Retinal pigment epithelial cell (primary cell): Measurements from ENCODE around the gene SVOPL.

ENCODE experiments used
- DNase-seq: peaks from one replicate; pipeline ENCODE4 v3.0.0-alpha.2; 2010; ENCODE audit warnings: low read depth
- H3K4me3 ChIP-seq: 2 replicates; pipeline ENCODE4 v1.5.1; 2011; ENCODE audit warnings: mild to moderate bottlenecking, low read length, control low read depth, moderate library complexity
- CTCF ChIP-seq: conservative IDR thresholded peaks from 2 replicates; pipeline ENCODE4 v1.5.1; 2011; ENCODE audit warnings: low read depth, low read length, control low read depth, inconsistent platforms

SVOPL gene

GRCh38 chr7:138554674-138555073 lies 146.5 kb downstream of the SVOPL start:
- no peak for TF ChIP-seq CTCF
- no peak overlapping the region for H3K4me3 ChIP-seq
- DNase-seq = no peak

- no peak for DNase-seq
- no peak for TF ChIP-seq CTCF
- no peak overlapping the region for H3K4me3 ChIP-seq
Measured at GRCh38 chr7:138553805-138554204, 147.4 kb downstream of the SVOPL start.

- no peak for TF ChIP-seq CTCF
- no peak for DNase-seq
- H3K4me3 ChIP-seq = no peak overlapping the region
Measured at GRCh38 chr7:138551102-138551501, 150.1 kb downstream of the SVOPL start.

- no peak for TF ChIP-seq CTCF
- DNase-seq = no peak
- no peak overlapping the region for H3K4me3 ChIP-seq
Measured at GRCh38 chr7:138550337-138550736, 150.8 kb downstream of the SVOPL start.

- no peak overlapping the region for H3K4me3 ChIP-seq
- TF ChIP-seq CTCF = no peak
- no peak for DNase-seq
Measured at GRCh38 chr7:138549082-138549481, 152.1 kb downstream of the SVOPL start.

GRCh38 chr7:138546829-138547228 lies 154.3 kb downstream of the SVOPL start:
- TF ChIP-seq CTCF = no peak
- DNase-seq = no peak
- no peak overlapping the region for H3K4me3 ChIP-seq

- peak; percentile 36 for DNase-seq
- no peak overlapping the region for H3K4me3 ChIP-seq
- no peak for TF ChIP-seq CTCF
Measured at GRCh38 chr7:138546064-138546619, 155.0 kb downstream of the SVOPL start.
